ENCODE results near the gene PIEZO2. TPM values are rescaled to one million over a fixed set of nuclear protein-coding genes. Genes with fewer than 3 reads are reported as not detected.

Gene PIEZO2
- total RNA-seq, 1 experiment from 2014 or later: 5.5 TPM

DNA sequence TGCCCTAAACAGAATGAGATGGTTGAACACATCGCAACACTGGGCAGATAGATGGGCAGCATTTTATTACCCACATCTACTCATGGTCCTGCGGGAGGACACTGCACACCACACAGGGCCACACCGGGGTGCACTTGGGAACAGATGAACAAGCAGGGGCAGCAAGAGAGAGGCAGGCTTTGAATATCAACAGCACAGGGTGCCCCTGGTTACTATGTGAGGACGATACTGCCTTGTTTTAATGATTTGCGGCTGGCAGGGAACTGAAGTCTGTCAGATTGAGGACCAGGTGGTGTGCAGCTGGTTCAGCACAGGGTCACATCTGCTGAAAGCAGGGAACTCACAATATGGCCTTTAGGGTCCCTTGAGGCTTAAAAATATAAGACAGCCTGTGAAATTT, 195.7 kb downstream of the PIEZO2 start:
- Histone ChIP-seq H3K9me3 (ENCODE audit: low read depth, low read length, poor library complexity, severe bottlenecking) (no peaks in the 10 kb centered on the region), H3K36me3 (ENCODE audit: insufficient read depth, low read length, poor library complexity, severe bottlenecking) (no peaks in the 10 kb centered on the region), H3K27me3 (replicated peaks; ENCODE audit: insufficient read depth, low read depth, low read length, poor library complexity) (no peaks in the 10 kb centered on the region), H3K4me3 (ENCODE audit: low read depth, low read length, poor library complexity, severe bottlenecking) (no peak overlapping the region), H3K27ac (ENCODE audit: low read depth, low read length, poor library complexity, severe bottlenecking) (no peak overlapping the region), H3K4me1 (ENCODE audit: insufficient read depth, low read length, poor library complexity, severe bottlenecking) (no peaks in the 10 kb centered on the region)
- no peak for TF ChIP-seq EZH2 (IDR thresholded peaks at IDR 0.05; ENCODE audit: borderline replicate concordance, low read depth, low read length, poor library complexity, severe bottlenecking)
- TF ChIP-seq CTCF (conservative IDR thresholded peaks at IDR 0.05; ENCODE audit: low read depth, low read length): no peak
- ChIA-PET POLR2A (ENCODE audit: low non-redundant PET) (no interaction called here), CTCF (no interaction called here)
- no TSS peak for BruUV-seq (replicated peaks)
- intact Hi-C loops (cut with micrococcal nuclease; ENCODE audit: unreplicated experiment): no loop called here
- DNase-seq (ENCODE audit: low spot score): no peak

GRCh38 chr18:10951631-10952544, 197.5 kb downstream of the PIEZO2 start:
- ChIA-PET POLR2A (ENCODE audit: low non-redundant PET) (no interaction called here), CTCF (no interaction called here)
- DNase-seq (ENCODE audit: low spot score): no peak
- no TSS peak for BruUV-seq (replicated peaks)
- Histone ChIP-seq H3K4me1 (ENCODE audit: insufficient read depth, low read length, poor library complexity, severe bottlenecking) (no peaks in the 10 kb centered on the region), H3K27ac (ENCODE audit: low read depth, low read length, poor library complexity, severe bottlenecking) (no peak overlapping the region), H3K4me3 (ENCODE audit: low read depth, low read length, poor library complexity, severe bottlenecking) (no peak overlapping the region), H3K36me3 (ENCODE audit: insufficient read depth, low read length, poor library complexity, severe bottlenecking) (no peaks in the 10 kb centered on the region), H3K9me3 (ENCODE audit: low read depth, low read length, poor library complexity, severe bottlenecking) (no peaks in the 10 kb centered on the region), H3K27me3 (replicated peaks; ENCODE audit: insufficient read depth, low read depth, low read length, poor library complexity) (no peaks in the 10 kb centered on the region)
- intact Hi-C loops (cut with micrococcal nuclease; ENCODE audit: unreplicated experiment): no loop called here
- TF ChIP-seq CTCF (conservative IDR thresholded peaks at IDR 0.05; ENCODE audit: low read depth, low read length): no peak
- no peak for TF ChIP-seq EZH2 (IDR thresholded peaks at IDR 0.05; ENCODE audit: borderline replicate concordance, low read depth, low read length, poor library complexity, severe bottlenecking)

GRCh38 chr18:10950876-10951630, 198.3 kb downstream of the PIEZO2 start:
- Histone ChIP-seq H3K4me3 (ENCODE audit: low read depth, low read length, poor library complexity, severe bottlenecking) (no peak overlapping the region), H3K27me3 (replicated peaks; ENCODE audit: insufficient read depth, low read depth, low read length, poor library complexity) (no peaks in the 10 kb centered on the region), H3K4me1 (ENCODE audit: insufficient read depth, low read length, poor library complexity, severe bottlenecking) (no peaks in the 10 kb centered on the region), H3K36me3 (ENCODE audit: insufficient read depth, low read length, poor library complexity, severe bottlenecking) (no peaks in the 10 kb centered on the region), H3K9me3 (ENCODE audit: low read depth, low read length, poor library complexity, severe bottlenecking) (peaks cover 6% of the 10 kb centered on the region), H3K27ac (ENCODE audit: low read depth, low read length, poor library complexity, severe bottlenecking) (no peak overlapping the region)
- TF ChIP-seq CTCF (conservative IDR thresholded peaks at IDR 0.05; ENCODE audit: low read depth, low read length): no peak
- TF ChIP-seq EZH2 (IDR thresholded peaks at IDR 0.05; ENCODE audit: borderline replicate concordance, low read depth, low read length, poor library complexity, severe bottlenecking): no peak
- no peak for DNase-seq (ENCODE audit: low spot score)
- intact Hi-C loops (cut with micrococcal nuclease; ENCODE audit: unreplicated experiment): no loop called here
- BruUV-seq (replicated peaks): no TSS peak
- ChIA-PET CTCF (no interaction called here), POLR2A (ENCODE audit: low non-redundant PET) (no interaction called here)
